Vagina (tissue), 2 donors: ENCODE data around the gene IL36B.

Experiments
- POLR2A ChIP-seq, 2 donors: fragments of 450-650 bp; IDR thresholded peaks; one replicate each; pipeline ENCODE4 v1.6.1; 2017; ENCODE audit warnings: antibody characterized with exemption in 2 of 2, mild to moderate bottlenecking in 2 of 2, moderate library complexity in 2 of 2
- POLR2AphosphoS5 ChIP-seq, 2 donors: sonication (generic); formaldehyde crosslinking; IDR thresholded peaks; one replicate each; pipeline ENCODE4 v1.9.0; 2017; ENCODE audit warnings: antibody characterized with exemption in 2 of 2, mild to moderate bottlenecking in 2 of 2, low read depth in 1 of 2; ENCODE audit not compliant: insufficient read depth in 1 of 2
- TF ChIP-seq, protein P1 (sequence below), 3 experiments: fragments of 450-650 bp in 2 of 3; fragments of 200-600 bp in 1 of 3; sonication (generic) in 1 of 3; IDR thresholded peaks; one replicate each; pipeline ENCODE4 v1.5.1; 2017 to 2019; ENCODE audit warnings: antibody characterized with exemption in 3 of 3, mild to moderate bottlenecking in 2 of 3, moderate library complexity in 2 of 3

DNA sequence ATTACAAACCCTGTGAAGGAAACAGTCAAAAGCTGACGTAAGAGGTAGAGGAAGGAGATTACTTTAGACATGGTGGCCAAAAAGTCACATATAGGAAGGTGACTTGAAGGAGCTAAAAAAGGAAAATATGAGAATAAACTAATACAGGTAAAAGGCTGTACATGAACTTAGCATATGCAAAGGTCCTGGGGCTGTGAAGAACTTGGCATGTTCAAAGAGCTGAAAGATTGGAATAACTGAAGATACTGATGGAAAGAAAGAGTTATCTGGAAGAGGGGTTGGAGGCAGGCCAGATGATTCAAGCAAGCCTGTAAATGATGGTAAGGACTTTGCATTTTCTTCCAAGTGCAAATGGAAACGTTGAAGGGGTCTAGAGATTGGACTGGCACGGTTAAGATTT lies 34.2 kb downstream of the IL36B start:
- TF ChIP-seq POLR2AphosphoS5 (IDR thresholded peaks at IDR 0.05; ENCODE audit: insufficient read depth in 1 of 2, low read depth in 1 of 2) (no peak), POLR2A (IDR thresholded peaks at IDR 0.05) (no peak)
- TF ChIP-seq, protein P1, sequence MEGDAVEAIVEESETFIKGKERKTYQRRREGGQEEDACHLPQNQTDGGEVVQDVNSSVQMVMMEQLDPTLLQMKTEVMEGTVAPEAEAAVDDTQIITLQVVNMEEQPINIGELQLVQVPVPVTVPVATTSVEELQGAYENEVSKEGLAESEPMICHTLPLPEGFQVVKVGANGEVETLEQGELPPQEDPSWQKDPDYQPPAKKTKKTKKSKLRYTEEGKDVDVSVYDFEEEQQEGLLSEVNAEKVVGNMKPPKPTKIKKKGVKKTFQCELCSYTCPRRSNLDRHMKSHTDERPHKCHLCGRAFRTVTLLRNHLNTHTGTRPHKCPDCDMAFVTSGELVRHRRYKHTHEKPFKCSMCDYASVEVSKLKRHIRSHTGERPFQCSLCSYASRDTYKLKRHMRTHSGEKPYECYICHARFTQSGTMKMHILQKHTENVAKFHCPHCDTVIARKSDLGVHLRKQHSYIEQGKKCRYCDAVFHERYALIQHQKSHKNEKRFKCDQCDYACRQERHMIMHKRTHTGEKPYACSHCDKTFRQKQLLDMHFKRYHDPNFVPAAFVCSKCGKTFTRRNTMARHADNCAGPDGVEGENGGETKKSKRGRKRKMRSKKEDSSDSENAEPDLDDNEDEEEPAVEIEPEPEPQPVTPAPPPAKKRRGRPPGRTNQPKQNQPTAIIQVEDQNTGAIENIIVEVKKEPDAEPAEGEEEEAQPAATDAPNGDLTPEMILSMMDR (IDR thresholded peaks at IDR 0.05) = no peak
